H1 (cell line): ENCODE measurements around the gene LPIN2. TPM values are rescaled to one million over a fixed set of nuclear protein-coding genes. Genes with fewer than 3 reads are reported as not detected.

Source experiments
- CTCF ChIA-PET: fragments of 300-600 bp; sonication (Branson Sonifier 250); formaldehyde crosslinking; loops from one replicate; lab custom pipeline; 2021; ENCODE audit not compliant: partially characterized antibody; lab: Charles Lee
- POLR2A ChIA-PET: fragments of 300-600 bp; sonication (Branson Sonifier 250); formaldehyde crosslinking; loops from one replicate; lab custom pipeline; 2021; ENCODE audit warnings: inconsistent platforms; ENCODE audit not compliant: partially characterized antibody; lab: Charles Lee
- DNase-seq, 2 experiments: peaks; one replicate each; pipeline versions ENCODE4 v3.0.0 to v3.0.0-alpha.2; 2010 to 2022; ENCODE audit warnings: low spot score in 2 of 2, low read depth in 1 of 2, mixed read lengths in 1 of 2
- FAIRE-seq: peaks from 2 replicates; lab custom pipeline; 2011; peaks lifted over from hg19 to GRCh38; lab: Jason Lieb, UNC
- H2AFZ ChIP-seq: 2 replicates; pipeline ENCODE4 v1.8.1; 2012; ENCODE audit warnings: low read length, inconsistent platforms
- H2AK5ac ChIP-seq: 2 replicates; pipeline ENCODE4 v1.6.1; 2013; ENCODE audit warnings: low read depth, low read length
- H2BK120ac ChIP-seq: replicated peaks from 2 replicates; pipeline ENCODE3; 2013; ENCODE audit warnings: low read depth, low read length, inconsistent platforms
- H2BK12ac ChIP-seq: 2 replicates; pipeline ENCODE4 v1.6.1; 2013; ENCODE audit warnings: low read depth, low read length
- H2BK15ac ChIP-seq: 2 replicates; pipeline ENCODE4 v1.6.1; 2013; ENCODE audit warnings: low read length
- H2BK20ac ChIP-seq: 2 replicates; pipeline ENCODE4 v1.6.1; 2013; ENCODE audit warnings: low read length
- H2BK5ac ChIP-seq: 2 replicates; pipeline ENCODE4 v1.6.1; 2013; ENCODE audit warnings: low read depth, low read length
- H3K14ac ChIP-seq: 2 replicates; pipeline ENCODE4 v1.6.1; 2013; ENCODE audit warnings: inconsistent platforms; ENCODE audit not compliant: insufficient read length
- H3K18ac ChIP-seq: 2 replicates; pipeline ENCODE4 v1.6.1; 2013; ENCODE audit warnings: low read length; ENCODE audit errors: extremely low read depth
- H3K23ac ChIP-seq: 2 replicates; pipeline ENCODE4 v1.6.1; 2013; ENCODE audit warnings: inconsistent platforms; ENCODE audit not compliant: insufficient read length
- H3K23me2 ChIP-seq: 2 replicates; pipeline ENCODE4 v1.6.1; 2013; ENCODE audit warnings: low read depth, low read length
- H3K27ac ChIP-seq: 2 replicates; pipeline ENCODE4 v1.6.1; 2011; ENCODE audit warnings: low read depth, low read length, inconsistent platforms
- H3K27me3 ChIP-seq, 4 experiments: replicated peaks in 1 of 4; 1 replicate in 1 of 4; 2 replicates in 3 of 4; pipeline versions ENCODE4 v1.6.1 to v1.8.1; 2011 to 2013; ENCODE audit warnings: low read length in 3 of 4, mild to moderate bottlenecking in 3 of 4, inconsistent platforms in 2 of 4, mixed read lengths in 2 of 4, moderate library complexity in 1 of 4; ENCODE audit not compliant: control insufficient read depth in 3 of 4, insufficient read depth in 3 of 4; ENCODE audit errors: extremely low read depth in 1 of 4
- H3K36me3 ChIP-seq, 4 experiments: 2 replicates each; pipeline versions ENCODE4 v1.6.1 to v1.8.1; 2011 to 2013; ENCODE audit warnings: mild to moderate bottlenecking in 4 of 4, low read length in 3 of 4, moderate library complexity in 2 of 4, control low read depth in 1 of 4, inconsistent platforms in 1 of 4; ENCODE audit not compliant: insufficient read depth in 4 of 4, control insufficient read depth in 2 of 4
- H3K4ac ChIP-seq: replicated peaks from 2 replicates; pipeline ENCODE3; 2013; ENCODE audit warnings: low read length, low read depth, mixed read lengths, inconsistent platforms; ENCODE audit not compliant: insufficient read length
- H3K4me1 ChIP-seq, 4 experiments: replicated peaks in 1 of 4; 1 replicate in 1 of 4; 2 replicates in 3 of 4; pipeline versions ENCODE4 v1.6.1 to v1.8.1; 2011 to 2013; ENCODE audit warnings: low read length in 3 of 4, inconsistent platforms in 2 of 4, mixed read lengths in 1 of 4; ENCODE audit not compliant: insufficient read depth in 4 of 4, control insufficient read depth in 3 of 4
- H3K4me2 ChIP-seq, 2 experiments: 2 replicates each; pipeline versions ENCODE4 v1.6.1 to v1.8.1; 2011 to 2013; ENCODE audit warnings: low read depth in 2 of 2, low read length in 2 of 2, control low read depth in 1 of 2, inconsistent platforms in 1 of 2, mild to moderate bottlenecking in 1 of 2; ENCODE audit not compliant: insufficient read depth in 1 of 2
- H3K4me3 ChIP-seq, 4 experiments: fragments of 200-600, 300-600 bp in 1 of 4; sonication (generic), shearing (Covaris generic), sonication (Bioruptor Twin) in 1 of 4; 2 replicates each; pipeline versions ENCODE4 v1.5.1 to v1.8.1; 2011 to 2016; ENCODE audit warnings: low read length in 4 of 4, low read depth in 3 of 4, control low read depth in 2 of 4, inconsistent platforms in 2 of 4, mild to moderate bottlenecking in 2 of 4, mixed read lengths in 1 of 4, moderate library complexity in 1 of 4; ENCODE audit not compliant: insufficient read depth in 2 of 4; ENCODE audit errors: extremely low read depth in 1 of 4
- H3K56ac ChIP-seq: replicated peaks from 2 replicates; pipeline ENCODE3; 2013; ENCODE audit warnings: low read depth, mild to moderate bottlenecking, mixed read lengths, low read length, inconsistent platforms; ENCODE audit not compliant: insufficient read length
- H3K79me1 ChIP-seq: 2 replicates; pipeline ENCODE4 v1.6.1; 2013; ENCODE audit warnings: low read depth, low read length, control low read depth
- H3K79me2 ChIP-seq, 2 experiments: 2 replicates each; pipeline versions ENCODE4 v1.6.1 to v1.8.1; 2012 to 2013; ENCODE audit warnings: low read length in 2 of 2, mild to moderate bottlenecking in 2 of 2, inconsistent platforms in 1 of 2; ENCODE audit not compliant: insufficient read depth in 2 of 2, control insufficient read depth in 1 of 2
- H3K9ac ChIP-seq, 4 experiments: replicated peaks in 1 of 4; 1 replicate in 1 of 4; 2 replicates in 3 of 4; pipeline versions ENCODE4 v1.6.1 to v1.8.1; 2011 to 2013; ENCODE audit warnings: low read depth in 3 of 4, low read length in 3 of 4, control low read depth in 2 of 4, mild to moderate bottlenecking in 2 of 4, moderate library complexity in 2 of 4, inconsistent platforms in 1 of 4; ENCODE audit errors: extremely low read depth in 1 of 4
- H3K9me3 ChIP-seq, 2 experiments: 2 replicates each; pipeline versions ENCODE4 v1.6.1 to v1.8.1; 2012 to 2013; ENCODE audit warnings: mild to moderate bottlenecking in 2 of 2, moderate library complexity in 2 of 2, control low read depth in 1 of 2, inconsistent platforms in 1 of 2, low read depth in 1 of 2, low read length in 1 of 2, mixed read lengths in 1 of 2; ENCODE audit not compliant: insufficient read depth in 2 of 2
- H4K20me1 ChIP-seq, 2 experiments: replicated peaks in 1 of 2; 2 replicates each; pipeline versions ENCODE3 to v1.8.1; 2011 to 2013; ENCODE audit warnings: inconsistent platforms in 2 of 2, low read length in 2 of 2, mild to moderate bottlenecking in 1 of 2; ENCODE audit not compliant: insufficient read depth in 2 of 2, control insufficient read depth in 1 of 2
- H4K5ac ChIP-seq: 2 replicates; pipeline ENCODE4 v1.6.1; 2013; ENCODE audit warnings: low read length, low read depth, mixed read lengths, inconsistent platforms; ENCODE audit not compliant: insufficient read length
- H4K8ac ChIP-seq: 2 replicates; pipeline ENCODE4 v1.8.0; 2013; ENCODE audit warnings: mild to moderate bottlenecking, moderate library complexity, low read length, inconsistent platforms; ENCODE audit not compliant: insufficient read depth; ENCODE audit errors: extremely low read depth
- H4K91ac ChIP-seq: replicated peaks from 2 replicates; pipeline ENCODE3; 2013; ENCODE audit warnings: low read length, mixed read lengths, inconsistent platforms; ENCODE audit not compliant: insufficient read length
- KDM1A ChIP-seq: fragments of 200-600, 300-600 bp; sonication (generic); IDR thresholded peaks from 2 replicates; pipeline ENCODE4 v1.7.1; 2016; ENCODE audit warnings: mild to moderate bottlenecking, low read length, borderline replicate concordance
- SP1 ChIP-seq: IDR thresholded peaks from 2 replicates; pipeline ENCODE4 v1.6.1; 2011; ENCODE audit warnings: low read depth, low read length
- SP4 ChIP-seq: IDR thresholded peaks from 2 replicates; pipeline ENCODE4 v1.6.1; 2012; ENCODE audit warnings: low read length, inconsistent platforms
- WGBS, 2 experiments: shearing (Covaris generic) in 1 of 2; methylation state at CpG; one replicate each; pipeline versions ENCODE4 v1.1.6 to v1.1.7; 2013 to 2015; ENCODE audit warnings: low lambda C conversion rate in 2 of 2, mixed read lengths in 2 of 2, inconsistent platforms in 1 of 2, low coverage in 1 of 2, missing lambda C conversion rate in 1 of 2; ENCODE audit not compliant: insufficient replicate concordance in 2 of 2, insufficient coverage in 1 of 2, insufficient read length in 1 of 2; ENCODE audit errors: extremely low coverage in 1 of 2, missing lambda C conversion rate in 1 of 2; 5-methylcytosine and 5-hydroxymethylcytosine counted together
- polyA plus RNA-seq, 7 experiments: library from polyadenylated mRNA; depleted of rRNA in 3 of 7; stranded (reverse) in 5 of 7; unstranded in 2 of 7; fragments of >200 nt in 5 of 7; fragments of 200-250 nt in 2 of 7; gene quantifications; 1 replicate in 5 of 7; 2 replicates in 1 of 7; 4 replicates in 1 of 7; pipeline versions ENCODE4 v1.2.1 to v1.2.3, GENCODE V29; 2011 to 2013; ENCODE audit warnings: missing spikeins in 2 of 7, mixed read lengths in 2 of 7
- total RNA-seq: library from RNA; stranded (reverse); fragmentation: NEBNext Ultra II Directional; extraction: Animal tissue kit (Norgen Biotek cat#: 25700); gene quantifications from 2 replicates; pipeline ENCODE4 v1.2.1, GENCODE V29; 2021
- TF ChIP-seq, protein P1 (sequence below): IDR thresholded peaks from 2 replicates; pipeline ENCODE4 v1.6.1; 2011; ENCODE audit warnings: low read depth, mild to moderate bottlenecking, low read length; ENCODE audit not compliant: insufficient read depth

The LPIN2 gene
- total and polyA plus RNA-seq, 2 of the 8 experiments (the other 6 are each of a cell fraction or from before 2014, with no cell fraction given) = 7.4 to 14.2 TPM

DNA sequence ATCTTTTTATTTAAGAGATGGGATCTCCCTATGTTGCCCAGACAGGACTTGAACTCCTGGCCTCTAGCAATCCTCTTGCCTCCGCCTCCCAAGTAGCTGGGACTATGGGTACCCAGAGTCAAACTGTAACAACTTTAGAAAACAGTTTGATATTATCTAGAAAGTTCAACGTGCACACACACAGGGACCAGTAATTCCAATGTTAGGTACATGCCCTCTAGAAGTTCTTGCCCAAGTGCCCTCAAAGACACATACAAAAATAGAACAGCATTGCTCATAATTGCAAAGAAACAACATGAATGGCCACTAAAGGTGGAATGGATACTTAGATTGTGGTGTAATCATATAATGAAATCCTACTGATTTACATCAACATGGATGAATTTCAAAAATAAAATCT, 12.6 kb upstream of the LPIN2 start:
- Histone ChIP-seq H2BK20ac (no peak overlapping the region), H3K4me1 (peaks cover 0 to 2% (median 0%) of the 10 kb centered on the region in 4 experiments; a peak in 1 of 7 replicates), H3K4me3 (no peak overlapping the region), H4K8ac (no peak overlapping the region), H2AFZ (no peak overlapping the region), H3K4ac (no peak overlapping the region), H2BK120ac (no peak overlapping the region), H3K9ac (no peak overlapping the region), H3K79me2 (no peaks in the 10 kb centered on the region), H3K4me2 (no peak overlapping the region), H3K18ac (no peak overlapping the region), H3K79me1 (no peaks in the 10 kb centered on the region), H4K20me1 (no peaks in the 10 kb centered on the region), H4K91ac (no peak overlapping the region), H4K5ac (no peak overlapping the region), H3K23ac (no peak overlapping the region), H2AK5ac (no peak overlapping the region), H3K36me3 (no peaks in the 10 kb centered on the region), H2BK12ac (no peak overlapping the region), H3K23me2 (no peaks in the 10 kb centered on the region), H2BK5ac (no peak overlapping the region), H3K9me3 (no peaks in the 10 kb centered on the region), H2BK15ac (no peak overlapping the region), H3K27me3 (no peaks in the 10 kb centered on the region), H3K27ac (no peak overlapping the region), H3K56ac (no peak overlapping the region), H3K14ac (no peak overlapping the region)
- no peak for DNase-seq
- 88% methylated on average over 2 of the region's 2 CpGs; no CpG with 5 or more reads in 1 of the 2 experiments for WGBS, 2 experiments
- POLR2A ChIA-PET = no interaction called here
- no peak for FAIRE-seq
- TF ChIP-seq SP1 = no peak
- TF ChIP-seq SP4 = no peak
- TF ChIP-seq, protein P1, sequence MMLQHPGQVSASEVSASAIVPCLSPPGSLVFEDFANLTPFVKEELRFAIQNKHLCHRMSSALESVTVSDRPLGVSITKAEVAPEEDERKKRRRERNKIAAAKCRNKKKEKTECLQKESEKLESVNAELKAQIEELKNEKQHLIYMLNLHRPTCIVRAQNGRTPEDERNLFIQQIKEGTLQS = no peak
- TF ChIP-seq KDM1A = no peak
- CTCF ChIA-PET = interaction anchor here (0.7 kb wide), 1 partner anchor 8 kb away, joined by 3 read pairs; no protein-coding TSS in a partner anchor
